22Rv1 (cell line): Measurements from ENCODE around the gene PWWP2B.

Experiments used
- CTCF ChIP-seq: fragments of 450-650 bp; IDR thresholded peaks from 2 replicates; pipeline ENCODE4 v1.5.1; 2017; ENCODE audit warnings: mild to moderate bottlenecking
- ZFX ChIP-seq: fragments of 450-650 bp; IDR thresholded peaks from 2 replicates; pipeline ENCODE4 v1.6.1; 2017; ENCODE audit warnings: antibody characterized with exemption, borderline replicate concordance

- TF ChIP-seq CTCF (no peak), ZFX (no peak)
These were observed 30.5 kb upstream of the PWWP2B start for GRCh38 chr10:132366499-132366898.
